Testis (tissue), 3 donors: ENCODE data around the gene CCT7. TPM values are rescaled to one million over a fixed set of nuclear protein-coding genes. Genes with fewer than 3 reads are reported as not detected.

Experiments
- DNase-seq: peaks from one replicate; pipeline ENCODE4 v3.0.0-alpha.2; 2019
- H3K27ac ChIP-seq, 2 donors: fragments of 200-600 bp; sonication (generic); one replicate each; pipeline ENCODE4 v1.5.1; 2019
- H3K27me3 ChIP-seq: fragments of 200-600 bp; sonication (generic); one replicate; pipeline ENCODE4 v1.5.1; 2019
- H3K36me3 ChIP-seq: fragments of 200-600 bp; sonication (generic); one replicate; pipeline ENCODE4 v1.5.1; 2017; ENCODE audit warnings: low read depth; ENCODE audit errors: missing control alignments
- H3K4me1 ChIP-seq: fragments of 200-600 bp; sonication (generic); one replicate; pipeline ENCODE4 v1.5.1; 2019
- H3K4me3 ChIP-seq, 2 donors: fragments of 200-600 bp; sonication (generic); one replicate each; pipeline ENCODE4 v1.5.1; 2017 to 2019
- H3K9me3 ChIP-seq: fragments of 200-600 bp; sonication (generic); one replicate; pipeline ENCODE4 v1.5.1; 2017
- POLR2A ChIP-seq: fragments of 450-650 bp; IDR thresholded peaks from one replicate; pipeline ENCODE4 v1.6.1; 2017; ENCODE audit warnings: antibody characterized with exemption, mild to moderate bottlenecking, moderate library complexity
- WGBS, 2 donors: methylation state at CpG; one replicate each; pipeline ENCODE4 v1.1.5; 2018; 5-methylcytosine and 5-hydroxymethylcytosine counted together
- intact Hi-C: fragments of 100-400 bp; cut with DNase I; formaldehyde crosslinking; loops from one replicate; pipeline ENCODE4 v1.15.1; 2023; ENCODE audit warnings: low total_unique reads
- polyA plus RNA-seq: library from polyadenylated mRNA; stranded (reverse); fragments of 350-450 nt; fragmentation: Illumina TruSeq; extraction: RNeasy Lipid Tissue Mini Kit (QIAGEN cat#74804); gene quantifications from one replicate; pipeline ENCODE4 v1.2.3, GENCODE V29; 2014; ENCODE audit warnings: low read depth, low replicate concordance; ENCODE audit not compliant: insufficient read depth
- total RNA-seq, 2 donors: library from RNA; depleted of rRNA; stranded (reverse); fragments of >200 nt; gene quantifications; one replicate each; pipeline ENCODE4 v1.2.3, GENCODE V29; 2016
- TF ChIP-seq, protein P1 (sequence below), 3 experiments: fragments of 450-650 bp in 2 of 3; fragments of 200-600 bp in 1 of 3; sonication (generic) in 1 of 3; IDR thresholded peaks; one replicate each; pipeline ENCODE4 v1.5.1; 2016 to 2019; ENCODE audit warnings: antibody characterized with exemption in 3 of 3, mild to moderate bottlenecking in 2 of 3, moderate library complexity in 1 of 3

CCT7 gene
- total and polyA plus RNA-seq, 3 donors from 2014 or later: 237 to 459 (median 262) TPM

DNA sequence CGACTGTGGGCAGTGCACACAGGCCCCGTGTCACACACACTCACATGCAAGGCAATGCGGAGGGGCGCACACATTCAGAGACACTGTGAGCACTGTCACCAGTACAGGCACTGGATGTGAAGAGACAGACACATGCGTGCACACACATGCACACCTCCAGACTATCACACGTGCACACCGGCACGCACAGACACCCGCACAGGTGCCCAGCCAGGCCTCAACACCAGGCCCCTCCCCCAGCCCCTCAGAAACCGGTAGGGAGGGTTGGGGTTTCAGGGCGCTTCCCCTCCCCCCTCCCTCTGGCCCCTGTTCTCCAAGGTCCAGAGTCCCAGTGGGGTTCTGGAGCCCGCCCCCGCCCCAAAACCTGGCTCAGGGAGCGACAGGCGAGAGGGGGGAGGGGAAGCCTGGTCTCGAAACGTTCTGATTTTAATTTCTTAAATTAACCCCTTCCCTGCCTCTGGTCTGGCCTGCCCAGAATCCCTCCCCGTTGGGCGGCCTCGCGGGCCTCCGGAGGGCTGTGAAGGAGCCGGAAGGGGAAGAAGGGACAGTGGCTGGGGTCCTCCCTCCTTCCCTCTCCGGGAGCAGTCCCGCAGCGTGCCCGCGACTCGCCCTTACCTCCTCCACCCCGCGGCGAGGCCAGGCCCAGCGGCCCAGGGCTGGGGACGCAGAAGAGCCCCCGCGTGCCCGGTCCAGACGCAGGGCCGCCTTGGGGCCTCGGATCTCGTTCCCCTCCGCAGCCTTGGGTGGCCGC, 49.6 kb downstream of the CCT7 start:
- WGBS, 2 donors: 5 to 20% methylated on average over 1 to 40 of the region's 43 CpGs
- H3K27me3 ChIP-seq: no peaks in the 10 kb centered on the region
- no peaks in the 10 kb centered on the region for H3K36me3 ChIP-seq
- intact Hi-C loops: no loop called here
- H3K4me3 ChIP-seq: peak overlapping the region; percentile 59 to 81
- TF ChIP-seq POLR2A: no peak
- TF ChIP-seq, protein P1, sequence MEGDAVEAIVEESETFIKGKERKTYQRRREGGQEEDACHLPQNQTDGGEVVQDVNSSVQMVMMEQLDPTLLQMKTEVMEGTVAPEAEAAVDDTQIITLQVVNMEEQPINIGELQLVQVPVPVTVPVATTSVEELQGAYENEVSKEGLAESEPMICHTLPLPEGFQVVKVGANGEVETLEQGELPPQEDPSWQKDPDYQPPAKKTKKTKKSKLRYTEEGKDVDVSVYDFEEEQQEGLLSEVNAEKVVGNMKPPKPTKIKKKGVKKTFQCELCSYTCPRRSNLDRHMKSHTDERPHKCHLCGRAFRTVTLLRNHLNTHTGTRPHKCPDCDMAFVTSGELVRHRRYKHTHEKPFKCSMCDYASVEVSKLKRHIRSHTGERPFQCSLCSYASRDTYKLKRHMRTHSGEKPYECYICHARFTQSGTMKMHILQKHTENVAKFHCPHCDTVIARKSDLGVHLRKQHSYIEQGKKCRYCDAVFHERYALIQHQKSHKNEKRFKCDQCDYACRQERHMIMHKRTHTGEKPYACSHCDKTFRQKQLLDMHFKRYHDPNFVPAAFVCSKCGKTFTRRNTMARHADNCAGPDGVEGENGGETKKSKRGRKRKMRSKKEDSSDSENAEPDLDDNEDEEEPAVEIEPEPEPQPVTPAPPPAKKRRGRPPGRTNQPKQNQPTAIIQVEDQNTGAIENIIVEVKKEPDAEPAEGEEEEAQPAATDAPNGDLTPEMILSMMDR (IDR thresholded peaks at IDR 0.05): no peak
- no peak overlapping the region for H3K27ac ChIP-seq
- H3K4me1 ChIP-seq: peaks cover 16% of the 10 kb centered on the region
- DNase-seq: no peak
- H3K9me3 ChIP-seq: no peaks in the 10 kb centered on the region

- TF ChIP-seq POLR2A: no peak
- TF ChIP-seq, protein P1 (IDR thresholded peaks at IDR 0.05): no peak
- 0 to 1% methylated on average over 35 to 62 of the region's 69 CpGs for WGBS, 2 donors
- Histone ChIP-seq H3K36me3 (no peaks in the 10 kb centered on the region), H3K4me3 (peak within 1 kb of the TSS; percentile 59 to 81), H3K9me3 (no peaks in the 10 kb centered on the region), H3K4me1 (peaks cover 16% of the 10 kb centered on the region), H3K27me3 (no peaks in the 10 kb centered on the region), H3K27ac (no peak within 1 kb of the TSS)
- DNase-seq: peak; percentile 59
- intact Hi-C loops: no loop called here
Observed at GRCh38 chr2:73284296-73285158, 50.4 kb downstream of the CCT7 start, which contains the start of gene FBXO41. Gene FBXO41, minus strand, starts transcription at chr2:73284478. Its CDS starts 14,848 bp downstream, at chr2:73269630.

DNA sequence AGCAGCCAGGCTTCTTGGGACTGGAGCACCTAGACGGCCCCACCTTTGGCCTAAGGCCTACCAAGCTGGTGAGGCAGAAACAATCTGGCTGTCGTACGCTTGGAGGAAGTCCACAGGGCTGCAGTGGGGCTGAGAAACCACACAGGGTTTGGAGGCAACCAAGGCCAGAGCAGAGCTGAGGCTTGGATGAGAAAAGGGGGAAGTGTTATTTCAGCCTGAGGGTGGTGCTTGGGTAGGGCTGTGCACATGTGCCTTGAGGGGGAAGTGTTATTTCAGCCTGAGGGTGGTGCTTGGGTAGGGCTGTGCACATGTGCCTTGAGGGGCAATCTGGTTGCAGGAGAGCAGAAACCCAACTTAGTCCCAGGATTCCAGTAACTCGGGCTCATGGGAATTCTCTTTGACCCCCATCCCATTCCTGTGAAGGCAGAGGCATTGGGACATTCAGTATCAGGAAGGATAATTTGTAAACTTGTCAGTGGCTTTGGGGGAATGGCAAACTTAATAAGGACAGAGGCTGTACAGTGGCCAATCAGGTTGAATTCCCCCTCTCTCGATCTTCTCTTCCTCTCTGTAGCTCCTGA, 51.1 kb downstream of the CCT7 start:
- no peaks in the 10 kb centered on the region for H3K36me3 ChIP-seq
- WGBS, 2 donors: 45 to 52% methylated on average over 4 to 5 of the region's 5 CpGs
- no peaks in the 10 kb centered on the region for H3K9me3 ChIP-seq
- intact Hi-C loops: no loop called here
- TF ChIP-seq, protein P1 (IDR thresholded peaks at IDR 0.05): no peak
- no peak for TF ChIP-seq POLR2A
- peaks cover 16% of the 10 kb centered on the region for H3K4me1 ChIP-seq
- H3K4me3 ChIP-seq: peak overlapping the region in 1 of 2 donors; percentile 81
- H3K27ac ChIP-seq: no peak overlapping the region
- no peaks in the 10 kb centered on the region for H3K27me3 ChIP-seq
- no peak for DNase-seq

DNA sequence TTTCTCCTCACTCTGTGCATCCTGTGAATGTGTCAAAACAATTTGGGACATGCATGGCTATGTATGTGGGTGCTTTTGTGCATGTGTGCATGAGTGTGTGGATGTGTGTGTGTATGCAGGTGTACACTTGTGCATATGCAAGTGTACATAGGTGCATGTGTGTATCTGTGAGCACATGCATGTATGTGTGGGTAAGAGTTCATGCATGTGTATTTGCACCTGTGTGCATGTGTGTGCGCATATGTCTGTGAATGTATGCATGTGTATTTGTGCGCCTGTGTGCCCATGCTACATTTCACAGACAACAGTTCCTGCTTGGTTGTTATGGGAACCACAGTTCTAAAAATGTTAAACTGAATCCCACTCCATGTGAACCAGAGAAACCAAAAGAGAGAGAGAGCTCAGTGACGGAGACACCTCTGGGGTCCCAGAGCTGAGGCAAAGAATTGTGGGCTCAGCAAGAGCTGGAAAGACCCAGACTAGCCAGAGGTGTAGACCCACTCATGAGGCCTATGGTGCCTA, 52.1 kb downstream of the CCT7 start:
- intact Hi-C loops: no loop called here
- Histone ChIP-seq H3K27ac (no peak overlapping the region), H3K27me3 (no peaks in the 10 kb centered on the region)

More for the DNA sequence above, 52.1 kb downstream of the CCT7 start:
- Histone ChIP-seq H3K36me3 (no peaks in the 10 kb centered on the region), H3K4me1 (peaks cover 16% of the 10 kb centered on the region), H3K9me3 (no peaks in the 10 kb centered on the region), H3K4me3 (no peak overlapping the region)
- WGBS, 2 donors: 86 to 99% methylated on average over 3 of the region's 3 CpGs
- TF ChIP-seq, protein P1 (IDR thresholded peaks at IDR 0.05): no peak
- TF ChIP-seq POLR2A: no peak
- no peak for DNase-seq
